ENCODE measurements around the gene KRTAP10-11. TPM values are rescaled to one million over a fixed set of nuclear protein-coding genes. Genes with fewer than 3 reads are reported as not detected.

Gene KRTAP10-11
- total and polyA plus RNA-seq, 2 of the 8 experiments (the other 6 are each of a cell fraction or from before 2014, with no cell fraction given) = not detected

DNA sequence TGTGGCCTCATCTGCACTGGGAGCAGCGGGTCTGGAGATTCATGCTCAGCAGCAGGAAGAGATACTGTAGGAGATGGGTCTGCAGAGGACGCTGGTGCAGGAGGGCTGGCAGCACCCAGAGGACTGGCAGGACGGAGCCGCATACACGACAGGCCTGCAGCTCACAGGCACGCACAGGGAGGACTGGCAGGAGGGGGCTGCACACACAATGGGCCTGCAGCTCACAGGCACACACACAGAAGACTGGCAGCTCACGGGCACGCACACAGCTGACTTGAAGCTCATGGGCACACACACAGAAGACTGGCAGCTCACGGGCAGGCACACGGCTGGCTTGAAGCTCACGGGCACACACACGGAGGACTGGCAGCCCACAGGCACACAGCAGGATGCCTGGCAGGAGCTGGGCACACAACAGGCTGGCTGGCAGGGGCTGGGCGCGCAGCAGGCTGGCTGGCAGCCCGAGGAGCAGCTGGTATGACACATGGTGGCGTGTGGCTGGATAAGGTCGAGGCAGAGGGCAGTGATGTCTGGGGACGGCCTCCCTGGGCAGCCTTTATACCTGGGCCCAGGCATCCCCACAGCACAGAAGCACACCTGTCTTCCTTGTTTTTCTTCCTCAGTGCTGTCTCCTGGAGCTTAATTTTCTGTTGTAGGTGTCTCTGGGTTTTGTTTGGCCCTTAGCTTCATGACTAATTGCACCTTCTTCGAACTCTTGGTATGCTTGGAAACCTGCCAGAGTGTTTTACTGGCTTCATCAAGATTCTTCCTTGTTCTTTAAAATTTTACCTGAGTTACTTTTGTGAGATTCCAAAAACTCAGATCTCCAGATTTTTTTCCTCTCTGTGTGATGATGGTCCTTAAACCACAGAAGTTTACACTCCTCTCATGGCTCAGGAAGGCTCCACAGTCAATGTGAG, 20.4 kb downstream of the KRTAP10-11 start, which contains the start of gene KRTAP12-2 (continued):
- TF ChIP-seq RNF2 (IDR thresholded peaks at IDR 0.05; ENCODE audit: borderline replicate concordance, low read depth, low read length, missing control alignments, poor library complexity, severe bottlenecking) (no peak), SAP30 (IDR thresholded peaks at IDR 0.05; ENCODE audit: insufficient read depth, insufficient replicate concordance, low read length) (no peak), POU5F1 (IDR thresholded peaks at IDR 0.05; ENCODE audit: low read depth, low read length) (no peak), RFX5 (IDR thresholded peaks at IDR 0.05; ENCODE audit: borderline replicate concordance, low read depth, low read length) (no peak), CTBP2 (IDR thresholded peaks at IDR 0.05; ENCODE audit: borderline replicate concordance, insufficient read depth, insufficient read length, low read length) (no peak)
- TF ChIP-seq, protein P1, sequence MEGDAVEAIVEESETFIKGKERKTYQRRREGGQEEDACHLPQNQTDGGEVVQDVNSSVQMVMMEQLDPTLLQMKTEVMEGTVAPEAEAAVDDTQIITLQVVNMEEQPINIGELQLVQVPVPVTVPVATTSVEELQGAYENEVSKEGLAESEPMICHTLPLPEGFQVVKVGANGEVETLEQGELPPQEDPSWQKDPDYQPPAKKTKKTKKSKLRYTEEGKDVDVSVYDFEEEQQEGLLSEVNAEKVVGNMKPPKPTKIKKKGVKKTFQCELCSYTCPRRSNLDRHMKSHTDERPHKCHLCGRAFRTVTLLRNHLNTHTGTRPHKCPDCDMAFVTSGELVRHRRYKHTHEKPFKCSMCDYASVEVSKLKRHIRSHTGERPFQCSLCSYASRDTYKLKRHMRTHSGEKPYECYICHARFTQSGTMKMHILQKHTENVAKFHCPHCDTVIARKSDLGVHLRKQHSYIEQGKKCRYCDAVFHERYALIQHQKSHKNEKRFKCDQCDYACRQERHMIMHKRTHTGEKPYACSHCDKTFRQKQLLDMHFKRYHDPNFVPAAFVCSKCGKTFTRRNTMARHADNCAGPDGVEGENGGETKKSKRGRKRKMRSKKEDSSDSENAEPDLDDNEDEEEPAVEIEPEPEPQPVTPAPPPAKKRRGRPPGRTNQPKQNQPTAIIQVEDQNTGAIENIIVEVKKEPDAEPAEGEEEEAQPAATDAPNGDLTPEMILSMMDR (IDR thresholded peaks at IDR 0.05; ENCODE audit: control extremely low read depth in 1 of 3, insufficient read depth in 1 of 3, low read depth in 1 of 3, low read length in 3 of 3) = no peak
- TF ChIP-seq, protein P2, sequence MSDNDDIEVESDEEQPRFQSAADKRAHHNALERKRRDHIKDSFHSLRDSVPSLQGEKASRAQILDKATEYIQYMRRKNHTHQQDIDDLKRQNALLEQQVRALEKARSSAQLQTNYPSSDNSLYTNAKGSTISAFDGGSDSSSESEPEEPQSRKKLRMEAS (IDR thresholded peaks at IDR 0.05) = no peak
- TF ChIP-seq, protein P3, sequence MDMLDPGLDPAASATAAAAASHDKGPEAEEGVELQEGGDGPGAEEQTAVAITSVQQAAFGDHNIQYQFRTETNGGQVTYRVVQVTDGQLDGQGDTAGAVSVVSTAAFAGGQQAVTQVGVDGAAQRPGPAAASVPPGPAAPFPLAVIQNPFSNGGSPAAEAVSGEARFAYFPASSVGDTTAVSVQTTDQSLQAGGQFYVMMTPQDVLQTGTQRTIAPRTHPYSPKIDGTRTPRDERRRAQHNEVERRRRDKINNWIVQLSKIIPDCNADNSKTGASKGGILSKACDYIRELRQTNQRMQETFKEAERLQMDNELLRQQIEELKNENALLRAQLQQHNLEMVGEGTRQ (IDR thresholded peaks at IDR 0.05; ENCODE audit: low read length) = no peak
